GM23248 (cell line): ENCODE measurements around the gene CYP2R1. TPM values are rescaled to one million over a fixed set of nuclear protein-coding genes. Genes with fewer than 3 reads are reported as not detected.
"Not testable (repeated sequence)": the region's sequence is repeated elsewhere in the genome, so short reads cannot be mapped to it uniquely, and the experiment has no call there.

Experiments
- DNase-seq: peaks from one replicate; pipeline ENCODE4 v3.0.0-alpha.2; 2015
- H2AFZ ChIP-seq: fragments of 200-600 bp; sonication (generic); 2 replicates; pipeline ENCODE4 v1.6.1; 2016; ENCODE audit warnings: antibody characterized with exemption
- H3F3A ChIP-seq: fragments of 200-600 bp; sonication (generic); 2 replicates; pipeline ENCODE4 v1.6.1; 2016; ENCODE audit warnings: mild to moderate bottlenecking, antibody characterized with exemption, mixed run types; ENCODE audit not compliant: insufficient read depth
- H3K27ac ChIP-seq: fragments of 200-600 bp; sonication (generic); 2 replicates; pipeline ENCODE4 v1.5.1; 2016; ENCODE audit warnings: mild to moderate bottlenecking
- H3K27me3 ChIP-seq: fragments of 200-600 bp; sonication (generic); replicated peaks from 2 replicates; pipeline ENCODE4 v1.6.1; 2016; ENCODE audit warnings: mild to moderate bottlenecking; ENCODE audit not compliant: insufficient read depth
- H3K36me3 ChIP-seq: fragments of 200-600 bp; sonication (generic); 2 replicates; pipeline ENCODE4 v1.6.1; 2016; ENCODE audit warnings: low read depth, mild to moderate bottlenecking
- H3K4me1 ChIP-seq: fragments of 200-600 bp; sonication (generic); 2 replicates; pipeline ENCODE4 v1.6.1; 2016; ENCODE audit warnings: mild to moderate bottlenecking; ENCODE audit not compliant: insufficient read depth
- H3K4me2 ChIP-seq: fragments of 200-600 bp; sonication (generic); one replicate; pipeline ENCODE4 v1.6.1; 2016; ENCODE audit warnings: mild to moderate bottlenecking; ENCODE audit not compliant: unreplicated experiment
- H3K4me3 ChIP-seq: fragments of 200-600 bp; sonication (generic); 2 replicates; pipeline ENCODE4 v1.5.1; 2016; ENCODE audit warnings: mild to moderate bottlenecking
- H3K79me2 ChIP-seq: fragments of 200-600 bp; sonication (generic); 2 replicates; pipeline ENCODE4 v1.6.1; 2016; ENCODE audit warnings: mild to moderate bottlenecking; ENCODE audit not compliant: insufficient read depth
- H3K9ac ChIP-seq: fragments of 200-600 bp; sonication (generic); 2 replicates; pipeline ENCODE4 v1.6.1; 2016; ENCODE audit warnings: mild to moderate bottlenecking
- H3K9me2 ChIP-seq: fragments of 200-600 bp; sonication (generic); 2 replicates; pipeline ENCODE4 v1.6.1; 2016; ENCODE audit warnings: mixed run types, mild to moderate bottlenecking, moderate library complexity; ENCODE audit not compliant: insufficient read depth
- H3K9me3 ChIP-seq: fragments of 200-600 bp; sonication (generic); one replicate; pipeline ENCODE4 v1.6.1; 2017; ENCODE audit warnings: low read depth
- H4K20me1 ChIP-seq: fragments of 200-600 bp; sonication (generic); 2 replicates; pipeline ENCODE4 v1.6.0; 2016; ENCODE audit not compliant: insufficient read depth
- EZH2 ChIP-seq: fragments of 200-600 bp; sonication (generic); IDR thresholded peaks from 2 replicates; pipeline ENCODE4 v1.6.1; 2018; ENCODE audit warnings: antibody characterized with exemption, mild to moderate bottlenecking; ENCODE audit not compliant: insufficient read depth, poor library complexity, severe bottlenecking
- EZH2phosphoT487 ChIP-seq: fragments of 200-600 bp; sonication (generic); IDR thresholded peaks from 2 replicates; pipeline ENCODE4 v1.6.1; 2018; ENCODE audit warnings: antibody characterized with exemption, moderate library complexity, mild to moderate bottlenecking, low read depth; ENCODE audit not compliant: insufficient read depth
- WGBS, 2 experiments: methylation state at CpG; one replicate each; pipeline ENCODE4 v1.1.6; 2015 to 2017; ENCODE audit warnings: low lambda C conversion rate in 2 of 2, low coverage in 1 of 2; ENCODE audit errors: missing lambda C conversion rate in 2 of 2; 5-methylcytosine and 5-hydroxymethylcytosine counted together
- in situ Hi-C: fragments of 300-500 bp; cut with MboI; formaldehyde crosslinking; loops from 2 replicates; pipeline ENCODE4 v1.15.0; 2020
- polyA plus RNA-seq: library from polyadenylated mRNA; unstranded; fragments of >200 nt; fragmentation: Nextera tagmentation; extraction: Ambion mirVana; gene quantifications from 2 replicates; pipeline ENCODE4 v1.2.1, GENCODE V29; 2016
- total RNA-seq: library from RNA; depleted of rRNA; stranded (reverse); fragments of >200 nt; shearing (Covaris generic); gene quantifications from 2 replicates; pipeline ENCODE4 v1.2.3, GENCODE V29; 2014

CYP2R1 gene
- total and polyA plus RNA-seq, 2 experiments from 2014 or later, result 4.2 to 8.2 TPM

GRCh38 chr11:14875163-14875562, 16.9 kb downstream of the CYP2R1 start:
- no peak overlapping the region for H2AFZ ChIP-seq
- TF ChIP-seq EZH2, result no peak
- TF ChIP-seq EZH2phosphoT487, result no peak
- H3K36me3 ChIP-seq, result no peaks in the 10 kb centered on the region
- no peaks in the 10 kb centered on the region for H4K20me1 ChIP-seq
- no peaks in the 10 kb centered on the region for H3K9me2 ChIP-seq
- no peaks in the 10 kb centered on the region for H3K27me3 ChIP-seq
- H3K9me3 ChIP-seq, result no peaks in the 10 kb centered on the region
- no peaks in the 10 kb centered on the region for H3K4me1 ChIP-seq
- 80 to 83% methylated on average over 5 of the region's 5 CpGs for WGBS, 2 experiments
- H3K9ac ChIP-seq, result no peak overlapping the region
- H3K4me3 ChIP-seq, result no peak overlapping the region
- no peak overlapping the region for H3K4me2 ChIP-seq
- no peaks in the 10 kb centered on the region for H3F3A ChIP-seq
- H3K27ac ChIP-seq, result no peak overlapping the region
- DNase-seq, result no peak
- no peaks in the 10 kb centered on the region for H3K79me2 ChIP-seq
- in situ Hi-C loops, result no loop called here

DNA sequence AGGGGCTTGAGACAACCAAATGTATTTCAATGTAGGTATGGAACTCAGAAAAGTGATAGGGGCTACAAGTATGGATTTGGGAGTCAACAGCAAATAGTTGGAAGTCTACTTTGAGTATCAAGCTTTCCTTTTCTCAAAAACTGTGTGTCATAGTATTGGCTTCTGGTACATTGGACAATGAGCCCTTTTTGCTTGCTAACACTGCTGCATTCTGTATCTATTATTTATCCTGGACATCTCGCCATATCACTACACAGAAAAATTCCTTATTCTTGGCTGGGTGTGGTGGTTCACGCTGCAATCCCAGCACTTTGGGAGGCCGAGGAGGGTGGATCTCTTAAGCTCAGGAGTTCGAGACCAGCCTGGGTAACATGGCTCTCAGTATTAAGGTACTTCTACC, 18.4 kb downstream of the CYP2R1 start:
- Histone ChIP-seq H4K20me1 (no peaks in the 10 kb centered on the region), H3K79me2 (no peaks in the 10 kb centered on the region), H3K9me3 (no peaks in the 10 kb centered on the region), H3K27ac (no peak overlapping the region), H3F3A (no peaks in the 10 kb centered on the region), H3K36me3 (no peaks in the 10 kb centered on the region), H2AFZ (no peak overlapping the region), H3K27me3 (no peaks in the 10 kb centered on the region), H3K9ac (no peak overlapping the region), H3K9me2 (no peaks in the 10 kb centered on the region), H3K4me2 (no peak overlapping the region), H3K4me3 (no peak overlapping the region), H3K4me1 (no peaks in the 10 kb centered on the region)
- 69 to 76% methylated on average over 4 of the region's 4 CpGs for WGBS, 2 experiments
- in situ Hi-C loops, result no loop called here
- TF ChIP-seq EZH2phosphoT487, result no peak
- TF ChIP-seq EZH2, result no peak
- DNase-seq, result no peak

DNA sequence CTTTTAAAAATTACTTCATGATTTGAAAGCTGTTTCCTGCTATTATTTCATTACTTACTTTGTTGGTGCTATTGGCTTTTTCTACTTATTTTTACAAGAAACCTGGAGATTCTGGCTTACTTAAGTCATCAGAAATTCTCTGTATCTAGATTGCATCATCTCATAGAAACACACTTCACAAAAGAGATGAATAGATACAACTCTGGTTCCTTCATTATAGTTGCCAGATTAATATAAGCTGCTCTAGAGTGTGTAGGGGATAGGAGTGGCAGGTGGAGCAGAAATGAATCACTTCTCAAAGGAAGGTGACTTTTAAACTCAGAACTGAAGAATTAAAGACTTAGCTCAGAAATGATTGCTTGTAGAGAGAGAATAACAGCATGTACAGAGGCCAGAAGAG, 20.0 kb downstream of the CYP2R1 start:
- Histone ChIP-seq H3K27ac (no peak overlapping the region), H3K4me2 (no peak overlapping the region), H3K27me3 (no peaks in the 10 kb centered on the region), H3K79me2 (no peaks in the 10 kb centered on the region), H3K4me3 (no peak overlapping the region), H3K9me3 (no peaks in the 10 kb centered on the region), H3F3A (no peaks in the 10 kb centered on the region), H3K9ac (no peak overlapping the region), H3K36me3 (no peaks in the 10 kb centered on the region), H3K9me2 (no peaks in the 10 kb centered on the region), H2AFZ (no peak overlapping the region), H4K20me1 (no peaks in the 10 kb centered on the region), H3K4me1 (no peaks in the 10 kb centered on the region)
- TF ChIP-seq EZH2, result no peak
- no peak for TF ChIP-seq EZH2phosphoT487
- in situ Hi-C loops, result no loop called here
- no peak for DNase-seq

- H3K4me3 ChIP-seq, H3K4me1 ChIP-seq, H3K27ac ChIP-seq, H3K79me2 ChIP-seq, H3K9me2 ChIP-seq, H3K4me2 ChIP-seq, H3K9ac ChIP-seq, H2AFZ ChIP-seq, in situ Hi-C loops, H3F3A ChIP-seq, H3K9me3 ChIP-seq, H4K20me1 ChIP-seq, H3K36me3 ChIP-seq, H3K27me3 ChIP-seq, DNase-seq: not testable (repeated sequence)
- 35 to 40% methylated on average over 4 of the region's 4 CpGs for WGBS, 2 experiments
Observed at GRCh38 chr11:14863775-14864174, 28.3 kb downstream of the CYP2R1 start.

GRCh38 chr11:14861680-14862079, 30.4 kb downstream of the CYP2R1 start:
- TF ChIP-seq EZH2phosphoT487 (no peak), EZH2 (no peak)
- H3K27ac ChIP-seq, result no peak overlapping the region
- H3K4me1 ChIP-seq, result no peaks in the 10 kb centered on the region
- no peak overlapping the region for H3K4me2 ChIP-seq
- no peak overlapping the region for H3K9ac ChIP-seq
- 59 to 68% methylated on average over 1 of the region's 1 CpG for WGBS, 2 experiments
- H3K27me3 ChIP-seq, result no peaks in the 10 kb centered on the region
- no peak overlapping the region for H3K4me3 ChIP-seq
- no peak for DNase-seq
- H3K9me3 ChIP-seq, result no peaks in the 10 kb centered on the region
- H3K36me3 ChIP-seq, result no peaks in the 10 kb centered on the region
- no peaks in the 10 kb centered on the region for H3F3A ChIP-seq
- no peak overlapping the region for H2AFZ ChIP-seq
- H4K20me1 ChIP-seq, result no peaks in the 10 kb centered on the region
- in situ Hi-C loops, result no loop called here
- no peaks in the 10 kb centered on the region for H3K9me2 ChIP-seq
- no peaks in the 10 kb centered on the region for H3K79me2 ChIP-seq
